ENCODE results near the gene TTC7B. TPM values are rescaled to one million over a fixed set of nuclear protein-coding genes. Genes with fewer than 3 reads are reported as not detected.

TTC7B gene
- total RNA-seq, 1 experiment from 2014 or later = 70.6 TPM

GRCh38 chr14:90511795-90512328 is 304.4 kb downstream of the TTC7B start:
- no peaks in the 10 kb centered on the region for H3K79me2 ChIP-seq (ENCODE audit: insufficient read depth, low read length)
- H3K9me2 ChIP-seq (ENCODE audit: insufficient read depth) = no peaks in the 10 kb centered on the region
- no TSS peak for BruUV-seq (replicated peaks)
- POLR2A ChIA-PET = no interaction called here
- RAD21 ChIA-PET (ENCODE audit: low non-redundant PET in 1 of 2, low total read pairs in 2 of 2, uncharacterized antibody in 2 of 2, unreplicated experiment in 2 of 2) = no interaction called here
- no peak overlapping the region for H3K4me2 ChIP-seq (ENCODE audit: low read length)
- H3K4me1 ChIP-seq (ENCODE audit: control insufficient read depth in 1 of 2, insufficient read depth in 2 of 2, low read length in 2 of 2) = peaks cover 35 to 48% of the 10 kb centered on the region in 2 experiments
- no peak overlapping the region for H3K4me3 ChIP-seq (replicated peaks in 1 of 2; ENCODE audit: low read depth in 1 of 2, low read length in 2 of 2)
- TF ChIP-seq MAX (IDR thresholded peaks at IDR 0.05) (no peak), POLR2AphosphoS5 (IDR thresholded peaks at IDR 0.05; ENCODE audit: low read depth, low read length) (no peak), YY1 (IDR thresholded peaks at IDR 0.05; ENCODE audit: extremely low read depth, insufficient replicate concordance, low read depth, low read length) (no peak), POLR2A (IDR thresholded peaks at IDR 0.05; ENCODE audit: borderline replicate concordance, extremely low read depth, insufficient read depth, insufficient read length) (no peak), ELF1 (IDR thresholded peaks at IDR 0.05; ENCODE audit: borderline replicate concordance, low read depth) (no peak), EGR1 (IDR thresholded peaks at IDR 0.05; ENCODE audit: low read depth) (no peak)
- CTCF ChIA-PET = no interaction called here
- no peak for DNase-seq (ENCODE audit: low read depth, low spot score)
- ATAC-seq = no peak
- H3K9ac ChIP-seq (ENCODE audit: low read length) = no peak overlapping the region
- no peak overlapping the region for H2AFZ ChIP-seq (ENCODE audit: low read depth, low read length, poor library complexity, severe bottlenecking)
- H3K27ac ChIP-seq (ENCODE audit: low read depth, low read length) = no peak overlapping the region; the same call in 1 of the 2 replicates
- H3K9me3 ChIP-seq (ENCODE audit: control insufficient read depth in 1 of 2, insufficient read depth in 1 of 2, low read depth in 1 of 2, low read length in 2 of 2) = no peaks in the 10 kb centered on the region
- no peaks in the 10 kb centered on the region for H4K20me1 ChIP-seq (ENCODE audit: insufficient read depth)
- no peaks in the 10 kb centered on the region for H3K27me3 ChIP-seq (ENCODE audit: insufficient read depth, low read length)
- no peaks in the 10 kb centered on the region for H3K36me3 ChIP-seq (ENCODE audit: control insufficient read depth in 1 of 2, insufficient read depth in 2 of 2, low read length in 2 of 2)
- intact Hi-C loops (cut with micrococcal nuclease) = no loop called here

GRCh38 chr14:90511252-90511651 is 305.0 kb downstream of the TTC7B start:
- H3K9me2 ChIP-seq (ENCODE audit: insufficient read depth) = no peaks in the 10 kb centered on the region
- H3K4me3 ChIP-seq (replicated peaks in 1 of 2; ENCODE audit: low read depth in 1 of 2, low read length in 2 of 2) = no peak overlapping the region
- H3K4me1 ChIP-seq (ENCODE audit: control insufficient read depth in 1 of 2, insufficient read depth in 2 of 2, low read length in 2 of 2) = peaks cover 32 to 45% of the 10 kb centered on the region in 2 experiments
- no peaks in the 10 kb centered on the region for H3K36me3 ChIP-seq (ENCODE audit: control insufficient read depth in 1 of 2, insufficient read depth in 2 of 2, low read length in 2 of 2)
- no peak overlapping the region for H2AFZ ChIP-seq (ENCODE audit: low read depth, low read length, poor library complexity, severe bottlenecking)
- RAD21 ChIA-PET (ENCODE audit: low non-redundant PET in 1 of 2, low total read pairs in 2 of 2, uncharacterized antibody in 2 of 2, unreplicated experiment in 2 of 2) = no interaction called here
- no peak overlapping the region for H3K4me2 ChIP-seq (ENCODE audit: low read length)
- intact Hi-C loops (cut with micrococcal nuclease) = no loop called here
- no peak overlapping the region for H3K27ac ChIP-seq (ENCODE audit: low read depth, low read length)
- no peak for ATAC-seq
- DNase-seq (ENCODE audit: low read depth, low spot score) = no peak
- CTCF ChIA-PET = no interaction called here
- no peak for TF ChIP-seq ZNF274 (IDR thresholded peaks at IDR 0.05; ENCODE audit: low read depth, low read length)
- TF ChIP-seq ATF3 (IDR thresholded peaks at IDR 0.05) = no peak
- TF ChIP-seq ZFX (IDR thresholded peaks at IDR 0.05) = no peak
- no peak for TF ChIP-seq TCF7L2 (IDR thresholded peaks at IDR 0.05; ENCODE audit: borderline replicate concordance, extremely low read depth, insufficient read depth, insufficient read length)
- H3K9ac ChIP-seq (ENCODE audit: low read length) = no peak overlapping the region
- H4K20me1 ChIP-seq (ENCODE audit: insufficient read depth) = no peaks in the 10 kb centered on the region
- no peaks in the 10 kb centered on the region for H3K9me3 ChIP-seq (ENCODE audit: control insufficient read depth in 1 of 2, insufficient read depth in 1 of 2, low read depth in 1 of 2, low read length in 2 of 2)
- BruUV-seq (replicated peaks) = no TSS peak
- POLR2A ChIA-PET = no interaction called here
- no peaks in the 10 kb centered on the region for H3K79me2 ChIP-seq (ENCODE audit: insufficient read depth, low read length)
- H3K27me3 ChIP-seq (ENCODE audit: insufficient read depth, low read length) = no peaks in the 10 kb centered on the region
